Lower lobe of right lung (tissue), 2 donors: ENCODE data around the gene SRSF1. TPM values are rescaled to one million over a fixed set of nuclear protein-coding genes. Genes with fewer than 3 reads are reported as not detected.
"Not testable (repeated sequence)": the region's sequence is repeated elsewhere in the genome, so short reads cannot be mapped to it uniquely, and the experiment has no call there.

Experiments
- ATAC-seq, 2 donors: fragments of 200-7000 bp; cut with Tn5 transposase; one replicate each; pipeline ENCODE4 v1.9.1; 2020 to 2022; ENCODE audit warnings: mild to moderate bottlenecking in 2 of 2, moderate library complexity in 2 of 2
- DNase-seq: peaks from one replicate; pipeline ENCODE4 v3.0.0-alpha.2; 2020
- H3K27ac ChIP-seq: fragments of 200-600 bp; one replicate; pipeline ENCODE4 v1.8.0; 2022
- H3K27me3 ChIP-seq: fragments of 200-600 bp; one replicate; pipeline ENCODE4 v1.8.0; 2022; ENCODE audit warnings: low read depth
- H3K36me3 ChIP-seq: fragments of 200-600 bp; one replicate; pipeline ENCODE4 v1.8.0; 2022; ENCODE audit warnings: mild to moderate bottlenecking
- H3K4me1 ChIP-seq: fragments of 200-600 bp; one replicate; pipeline ENCODE4 v1.8.0; 2022
- H3K4me3 ChIP-seq: fragments of 200-600 bp; one replicate; pipeline ENCODE4 v1.8.0; 2022; ENCODE audit warnings: mild to moderate bottlenecking
- H3K9me3 ChIP-seq: fragments of 200-600 bp; one replicate; pipeline ENCODE4 v1.8.0; 2022
- intact Hi-C: fragments of 100-400 bp; cut with DNase I; formaldehyde crosslinking; loops from one replicate; pipeline ENCODE4 v1.11.0; 2022
- total RNA-seq: library from RNA; stranded (reverse); fragmentation: NEBNext Ultra II Directional; extraction: Animal tissue kit (Norgen Biotek cat#: 25700); gene quantifications from one replicate; pipeline ENCODE4 v1.2.1, GENCODE V29; 2021
- TF ChIP-seq, protein P1 (sequence below): fragments of 200-600 bp; IDR thresholded peaks from one replicate; pipeline ENCODE4 v1.8.0; 2022; ENCODE audit warnings: antibody characterized with exemption, mild to moderate bottlenecking
- donor health status: DM: no; HTN: yes; CAD: no; lungs with severe emphysema.

The SRSF1 gene
- total RNA-seq, 1 donor from 2014 or later, result 159 TPM

DNA sequence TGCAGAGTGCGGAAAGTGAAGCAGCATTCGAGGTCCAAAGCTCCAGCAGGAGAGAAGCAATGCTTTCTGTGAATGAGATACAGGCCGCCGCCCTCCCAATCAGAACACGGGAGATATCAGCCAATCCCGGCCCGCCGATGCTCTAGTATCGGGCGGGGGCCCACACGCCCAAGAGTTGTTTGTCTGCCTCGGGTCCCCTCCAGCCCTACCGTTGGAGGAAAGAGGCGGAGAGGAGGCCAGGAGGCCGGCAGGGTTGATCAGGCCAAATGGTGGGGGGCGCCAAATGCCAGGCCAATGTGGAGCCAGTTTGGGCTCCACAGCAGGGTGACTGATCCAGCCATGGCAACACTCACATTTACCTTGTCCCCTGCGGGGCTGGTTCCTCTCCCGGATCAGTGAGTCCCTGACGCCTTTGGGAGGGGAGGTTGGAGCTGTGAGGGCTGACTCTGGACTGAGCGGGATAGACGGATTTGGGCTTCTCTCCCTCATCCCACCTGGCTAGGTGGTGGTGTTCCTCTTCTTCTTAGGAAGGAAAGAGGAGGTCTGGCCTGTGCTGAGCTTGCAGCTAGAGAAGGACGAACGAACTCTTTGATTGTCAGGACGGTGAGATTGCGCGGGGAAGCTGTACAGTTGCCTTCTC lies 41.4 kb downstream of the SRSF1 start:
- TF ChIP-seq, protein P1, sequence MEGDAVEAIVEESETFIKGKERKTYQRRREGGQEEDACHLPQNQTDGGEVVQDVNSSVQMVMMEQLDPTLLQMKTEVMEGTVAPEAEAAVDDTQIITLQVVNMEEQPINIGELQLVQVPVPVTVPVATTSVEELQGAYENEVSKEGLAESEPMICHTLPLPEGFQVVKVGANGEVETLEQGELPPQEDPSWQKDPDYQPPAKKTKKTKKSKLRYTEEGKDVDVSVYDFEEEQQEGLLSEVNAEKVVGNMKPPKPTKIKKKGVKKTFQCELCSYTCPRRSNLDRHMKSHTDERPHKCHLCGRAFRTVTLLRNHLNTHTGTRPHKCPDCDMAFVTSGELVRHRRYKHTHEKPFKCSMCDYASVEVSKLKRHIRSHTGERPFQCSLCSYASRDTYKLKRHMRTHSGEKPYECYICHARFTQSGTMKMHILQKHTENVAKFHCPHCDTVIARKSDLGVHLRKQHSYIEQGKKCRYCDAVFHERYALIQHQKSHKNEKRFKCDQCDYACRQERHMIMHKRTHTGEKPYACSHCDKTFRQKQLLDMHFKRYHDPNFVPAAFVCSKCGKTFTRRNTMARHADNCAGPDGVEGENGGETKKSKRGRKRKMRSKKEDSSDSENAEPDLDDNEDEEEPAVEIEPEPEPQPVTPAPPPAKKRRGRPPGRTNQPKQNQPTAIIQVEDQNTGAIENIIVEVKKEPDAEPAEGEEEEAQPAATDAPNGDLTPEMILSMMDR, result no peak
- Histone ChIP-seq H3K4me1 (no peaks in the 10 kb centered on the region), H3K4me3 (no peak overlapping the region), H3K9me3 (no peaks in the 10 kb centered on the region), H3K36me3 (no peaks in the 10 kb centered on the region), H3K27ac (no peak overlapping the region), H3K27me3 (no peaks in the 10 kb centered on the region)
- ATAC-seq, result no peak
- no peak for DNase-seq
- intact Hi-C loops, result no loop called here

DNA sequence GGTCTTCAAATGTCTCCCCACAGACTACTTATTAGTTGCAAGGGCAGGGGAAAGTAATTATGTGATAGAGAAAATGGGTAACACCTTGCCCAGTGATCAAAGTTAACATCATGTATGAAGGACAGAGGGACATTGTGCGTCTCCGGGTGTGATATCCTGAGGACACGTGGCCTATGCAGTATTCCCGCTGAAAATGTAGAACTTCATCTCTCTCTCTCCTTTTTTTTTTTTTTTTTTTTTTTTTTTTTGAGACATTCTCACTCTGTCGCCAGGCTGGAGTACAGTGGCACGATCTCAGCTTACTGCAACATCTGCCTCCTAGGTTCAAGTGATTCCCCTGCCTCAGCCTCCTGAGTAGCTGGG lies 43.9 kb downstream of the SRSF1 start:
- Histone ChIP-seq H3K27ac (no peak overlapping the region), H3K4me1 (no peaks in the 10 kb centered on the region), H3K4me3 (no peak overlapping the region), H3K36me3 (no peaks in the 10 kb centered on the region), H3K27me3 (no peaks in the 10 kb centered on the region), H3K9me3 (no peaks in the 10 kb centered on the region)
- no peak for DNase-seq
- ATAC-seq, result no peak
- intact Hi-C loops, result no loop called here
- TF ChIP-seq, protein P1, result no peak

DNA sequence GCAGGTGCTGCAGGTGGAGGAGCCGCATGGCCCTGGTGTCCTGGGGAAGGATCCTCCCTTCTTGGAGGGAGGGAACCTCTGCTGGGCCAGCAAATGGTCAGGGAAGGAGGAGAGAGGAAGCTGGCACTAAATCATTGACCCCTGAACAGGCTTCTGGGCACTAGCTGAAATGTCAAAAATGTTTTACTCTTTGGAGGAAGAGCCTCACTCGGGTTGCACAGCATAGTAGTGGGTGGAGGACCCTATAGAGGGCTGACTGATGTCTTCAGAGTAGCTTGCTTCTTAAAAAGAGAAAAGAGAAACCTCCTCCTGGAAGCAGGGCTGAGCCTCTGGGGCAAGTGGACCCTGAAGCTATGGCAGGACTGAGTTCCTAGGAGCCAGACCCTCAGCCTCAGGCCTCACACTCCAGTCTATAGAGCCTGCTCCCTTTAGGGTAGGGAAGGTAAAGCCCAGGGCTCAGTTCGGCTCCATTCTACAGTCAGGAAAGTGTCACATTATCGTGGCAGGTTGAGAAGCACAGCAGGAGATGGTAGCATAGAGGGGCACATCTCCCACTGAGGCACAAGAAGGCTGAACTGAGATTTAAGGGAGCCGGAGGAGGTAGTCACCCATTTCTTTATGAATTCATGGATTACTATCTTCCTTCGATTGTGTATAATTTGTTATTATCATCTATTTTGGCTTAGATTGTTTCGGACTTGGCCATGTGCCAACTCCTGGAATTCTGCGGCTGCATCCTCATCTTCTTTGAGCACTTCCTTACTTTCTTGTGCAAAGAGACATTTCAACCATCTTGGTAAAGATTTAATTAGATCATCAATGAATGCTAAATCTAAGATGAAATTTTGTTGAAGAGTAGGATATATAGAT lies 44.5 kb downstream of the SRSF1 start:
- no peak for ATAC-seq
- no peaks in the 10 kb centered on the region for H3K9me3 ChIP-seq
- H3K27me3 ChIP-seq, result no peaks in the 10 kb centered on the region
- H3K27ac ChIP-seq, result no peak overlapping the region
- intact Hi-C loops, result no loop called here
- no peak overlapping the region for H3K4me3 ChIP-seq
- no peaks in the 10 kb centered on the region for H3K4me1 ChIP-seq
- no peak for DNase-seq
- no peaks in the 10 kb centered on the region for H3K36me3 ChIP-seq
- TF ChIP-seq, protein P1, result no peak

DNA sequence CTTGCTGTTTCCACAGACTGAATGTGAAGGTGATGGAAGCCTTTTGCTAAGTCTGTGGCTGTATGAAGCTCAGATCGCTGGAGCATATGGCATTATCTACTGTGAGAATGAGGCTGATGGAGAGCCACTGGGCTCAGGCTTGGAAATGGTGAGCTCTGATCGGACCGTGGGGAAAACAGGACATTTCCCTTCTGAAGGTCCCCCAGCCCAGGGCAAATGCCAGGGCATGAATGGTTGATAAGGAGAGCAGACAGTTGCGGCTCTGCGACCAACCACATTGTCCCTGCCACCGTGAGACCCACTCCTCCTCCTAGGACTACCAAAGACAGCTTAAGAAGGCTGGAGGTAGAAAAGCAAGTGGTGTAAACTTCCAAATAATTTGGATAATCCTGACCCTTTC lies 47.1 kb downstream of the SRSF1 start:
- no peak for DNase-seq
- no peaks in the 10 kb centered on the region for H3K36me3 ChIP-seq
- no peak for ATAC-seq
- H3K9me3 ChIP-seq, result no peaks in the 10 kb centered on the region
- TF ChIP-seq, protein P1, result no peak
- H3K27me3 ChIP-seq, result no peaks in the 10 kb centered on the region
- intact Hi-C loops, result no loop called here
- H3K27ac ChIP-seq, result no peak overlapping the region
- H3K4me1 ChIP-seq, result peaks cover 12% of the 10 kb centered on the region
- no peak overlapping the region for H3K4me3 ChIP-seq

DNA sequence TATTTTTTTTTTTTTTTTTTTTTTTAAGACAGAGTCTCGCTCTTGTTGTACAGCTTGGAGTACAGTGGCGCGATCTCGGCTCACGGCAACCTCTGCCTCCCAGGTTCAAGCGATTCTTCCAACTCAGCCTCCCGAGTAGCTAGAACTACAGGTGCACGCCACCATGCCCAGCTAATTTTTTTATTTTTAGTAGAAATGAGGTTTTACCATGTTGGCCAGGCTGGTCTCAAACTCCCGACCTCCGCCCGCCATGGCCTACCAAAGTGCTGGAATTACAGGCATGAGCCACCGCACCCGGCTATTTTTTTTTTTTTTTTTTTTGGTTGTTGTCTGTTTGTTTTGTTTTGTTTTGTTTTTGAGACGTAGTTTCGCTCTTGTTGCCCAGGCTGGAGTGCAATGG lies 48.7 kb downstream of the SRSF1 start:
- H3K9me3 ChIP-seq, H3K27ac ChIP-seq, DNase-seq, H3K27me3 ChIP-seq, ATAC-seq, H3K36me3 ChIP-seq, intact Hi-C loops, H3K4me3 ChIP-seq: not testable (repeated sequence)
- peaks cover 23% of the 10 kb centered on the region for H3K4me1 ChIP-seq

DNA sequence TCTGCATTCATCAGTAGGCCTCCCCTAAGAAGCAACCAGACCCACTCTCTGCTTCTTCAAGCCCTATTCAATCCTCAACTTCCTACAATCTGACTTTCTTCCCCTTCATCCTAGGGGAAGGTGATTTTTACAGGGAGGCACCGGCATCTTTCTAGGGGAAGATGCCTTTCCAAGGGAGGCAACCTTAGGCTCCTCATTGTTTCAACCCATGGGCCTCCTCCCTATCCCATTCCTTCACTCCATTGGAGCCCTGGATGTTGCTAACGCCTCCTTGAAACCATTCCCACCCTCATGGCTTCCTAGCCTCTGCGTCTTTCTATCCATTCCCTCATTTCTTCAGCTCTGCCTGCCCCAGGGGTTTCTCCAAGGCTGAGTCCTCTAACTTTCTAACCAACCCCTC lies 49.2 kb downstream of the SRSF1 start:
- intact Hi-C loops, result no loop called here
- DNase-seq (no peak), ATAC-seq (no peak)

More for the DNA sequence above, 49.2 kb downstream of the SRSF1 start:
- Histone ChIP-seq H3K27me3 (no peaks in the 10 kb centered on the region), H3K4me1 (peaks cover 27% of the 10 kb centered on the region), H3K4me3 (no peak overlapping the region), H3K36me3 (no peaks in the 10 kb centered on the region), H3K9me3 (no peaks in the 10 kb centered on the region), H3K27ac (no peak overlapping the region)
- TF ChIP-seq, protein P1, result no peak
